Measurements from ENCODE around the gene GNAS.

Gene GNAS

GRCh38 chr20:58898629-58899408 is 46.3 kb downstream of the GNAS start:
- no peak for DNase-seq (ENCODE audit: low read depth)

- DNase-seq (ENCODE audit: low read depth), result no peak
Measured at GRCh38 chr20:58899512-58899911, 47.0 kb downstream of the GNAS start.

- DNase-seq (ENCODE audit: low read depth), result no peak
Measured at GRCh38 chr20:58900397-58900796, 47.9 kb downstream of the GNAS start.

- no peak for DNase-seq (ENCODE audit: low read depth)
Measured at GRCh38 chr20:58901488-58902402, 49.2 kb downstream of the GNAS start.

GRCh38 chr20:58903614-58904013 is 51.1 kb downstream of the GNAS start:
- no peak for DNase-seq (ENCODE audit: low read depth)

- DNase-seq (ENCODE audit: low read depth), result no peak
Measured at GRCh38 chr20:58905236-58905635, 52.7 kb downstream of the GNAS start.

- DNase-seq (ENCODE audit: low read depth), result no peak
Measured at GRCh38 chr20:58906111-58906510, 53.6 kb downstream of the GNAS start.

- DNase-seq (ENCODE audit: low read depth), result no peak
Measured at GRCh38 chr20:58906894-58907293, 54.4 kb downstream of the GNAS start.

GRCh38 chr20:58907320-58908137 is 55.0 kb downstream of the GNAS start:
- DNase-seq (ENCODE audit: low read depth), result peak; percentile 99

GRCh38 chr20:58908221-58908620 is 55.7 kb downstream of the GNAS start:
- no peak for DNase-seq (ENCODE audit: low read depth)

GRCh38 chr20:58908941-58909340 is 56.4 kb downstream of the GNAS start:
- DNase-seq (ENCODE audit: low read depth), result no peak

GRCh38 chr20:58909585-58909984 is 57.1 kb downstream of the GNAS start:
- DNase-seq (ENCODE audit: low read depth), result no peak

- no peak for DNase-seq (ENCODE audit: low read depth)
Measured at GRCh38 chr20:58910473-58910872, 58.0 kb downstream of the GNAS start.

GRCh38 chr20:58911309-58911708 is 58.8 kb downstream of the GNAS start:
- DNase-seq (ENCODE audit: low read depth), result no peak

GRCh38 chr20:58911970-58912369 is 59.5 kb downstream of the GNAS start:
- no peak for DNase-seq (ENCODE audit: low read depth)

GRCh38 chr20:58913079-58913478 is 60.6 kb downstream of the GNAS start:
- no peak for DNase-seq (ENCODE audit: low read depth)

GRCh38 chr20:58918621-58919020 is 66.1 kb downstream of the GNAS start:
- no peak for DNase-seq (ENCODE audit: low read depth)

- no peak for DNase-seq (ENCODE audit: low read depth)
Measured at GRCh38 chr20:58921564-58921963, 69.0 kb downstream of the GNAS start.

- no peak for DNase-seq (ENCODE audit: low read depth)
Measured at GRCh38 chr20:58922036-58922435, 69.5 kb downstream of the GNAS start.

GRCh38 chr20:58923117-58923712 is 70.7 kb downstream of the GNAS start:
- no peak for DNase-seq (ENCODE audit: low read depth)

- DNase-seq (ENCODE audit: low read depth), result no peak
Measured at GRCh38 chr20:58926802-58927489, 74.4 kb downstream of the GNAS start.

Data from stromal cell of bone marrow (primary cell).